ENCODE measurements around the gene PLCH1.

DNA sequence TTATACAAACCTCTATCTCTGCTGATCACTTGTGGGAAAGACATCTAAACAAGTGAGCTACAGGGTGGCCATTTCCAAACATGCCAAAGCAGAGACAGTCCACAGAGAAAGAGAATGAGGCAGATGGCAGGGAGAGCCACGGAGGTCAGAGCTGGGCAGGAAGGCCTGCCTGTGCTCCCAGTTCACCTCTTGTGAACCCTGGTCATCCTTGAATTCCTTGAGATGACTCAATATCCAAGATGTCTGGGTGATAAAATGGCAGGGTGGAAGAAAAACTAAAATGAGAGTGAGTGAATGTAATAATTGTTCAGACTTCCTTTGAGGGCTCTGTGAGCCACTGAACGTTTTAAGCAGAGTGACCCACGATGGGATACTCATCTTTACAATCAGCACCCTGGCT is 104.8 kb downstream of the PLCH1 start:
- TF ChIP-seq, protein P1, sequence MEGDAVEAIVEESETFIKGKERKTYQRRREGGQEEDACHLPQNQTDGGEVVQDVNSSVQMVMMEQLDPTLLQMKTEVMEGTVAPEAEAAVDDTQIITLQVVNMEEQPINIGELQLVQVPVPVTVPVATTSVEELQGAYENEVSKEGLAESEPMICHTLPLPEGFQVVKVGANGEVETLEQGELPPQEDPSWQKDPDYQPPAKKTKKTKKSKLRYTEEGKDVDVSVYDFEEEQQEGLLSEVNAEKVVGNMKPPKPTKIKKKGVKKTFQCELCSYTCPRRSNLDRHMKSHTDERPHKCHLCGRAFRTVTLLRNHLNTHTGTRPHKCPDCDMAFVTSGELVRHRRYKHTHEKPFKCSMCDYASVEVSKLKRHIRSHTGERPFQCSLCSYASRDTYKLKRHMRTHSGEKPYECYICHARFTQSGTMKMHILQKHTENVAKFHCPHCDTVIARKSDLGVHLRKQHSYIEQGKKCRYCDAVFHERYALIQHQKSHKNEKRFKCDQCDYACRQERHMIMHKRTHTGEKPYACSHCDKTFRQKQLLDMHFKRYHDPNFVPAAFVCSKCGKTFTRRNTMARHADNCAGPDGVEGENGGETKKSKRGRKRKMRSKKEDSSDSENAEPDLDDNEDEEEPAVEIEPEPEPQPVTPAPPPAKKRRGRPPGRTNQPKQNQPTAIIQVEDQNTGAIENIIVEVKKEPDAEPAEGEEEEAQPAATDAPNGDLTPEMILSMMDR (conservative IDR thresholded peaks at IDR 0.05): no peak
- TF ChIP-seq ZFX (IDR thresholded peaks at IDR 0.05): no peak

Data from C4-2B (cell line).